ENCODE measurements around the gene EIF4G3.

Gene EIF4G3

DNA sequence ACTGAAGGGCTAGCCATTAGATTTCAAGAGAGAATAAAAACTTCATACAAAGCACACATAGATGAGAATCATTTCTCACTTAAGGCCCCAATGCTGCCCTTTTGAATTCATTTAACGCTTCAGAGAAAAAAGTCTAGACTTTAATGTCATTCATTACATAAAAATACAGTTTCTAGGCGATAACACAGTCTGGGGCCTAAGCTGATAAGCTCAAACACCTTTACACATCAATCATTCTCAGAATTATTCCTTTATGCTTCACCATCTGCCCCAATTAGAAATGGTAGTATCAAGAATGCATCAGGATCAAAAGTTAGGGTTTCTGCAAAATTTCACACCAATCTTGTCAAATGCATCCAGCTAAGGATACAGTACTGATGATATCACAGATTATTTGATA, 289.5 kb downstream of the EIF4G3 start:
- H3K4me3 Mint-ChIP-seq: no peak overlapping the region
- no peaks in the 10 kb centered on the region for H3K9me3 Mint-ChIP-seq
- H3K4me1 Mint-ChIP-seq: peaks cover 5% of the 10 kb centered on the region
- no peak overlapping the region for H3K27ac Mint-ChIP-seq
- TF ChIP-seq, protein P1, sequence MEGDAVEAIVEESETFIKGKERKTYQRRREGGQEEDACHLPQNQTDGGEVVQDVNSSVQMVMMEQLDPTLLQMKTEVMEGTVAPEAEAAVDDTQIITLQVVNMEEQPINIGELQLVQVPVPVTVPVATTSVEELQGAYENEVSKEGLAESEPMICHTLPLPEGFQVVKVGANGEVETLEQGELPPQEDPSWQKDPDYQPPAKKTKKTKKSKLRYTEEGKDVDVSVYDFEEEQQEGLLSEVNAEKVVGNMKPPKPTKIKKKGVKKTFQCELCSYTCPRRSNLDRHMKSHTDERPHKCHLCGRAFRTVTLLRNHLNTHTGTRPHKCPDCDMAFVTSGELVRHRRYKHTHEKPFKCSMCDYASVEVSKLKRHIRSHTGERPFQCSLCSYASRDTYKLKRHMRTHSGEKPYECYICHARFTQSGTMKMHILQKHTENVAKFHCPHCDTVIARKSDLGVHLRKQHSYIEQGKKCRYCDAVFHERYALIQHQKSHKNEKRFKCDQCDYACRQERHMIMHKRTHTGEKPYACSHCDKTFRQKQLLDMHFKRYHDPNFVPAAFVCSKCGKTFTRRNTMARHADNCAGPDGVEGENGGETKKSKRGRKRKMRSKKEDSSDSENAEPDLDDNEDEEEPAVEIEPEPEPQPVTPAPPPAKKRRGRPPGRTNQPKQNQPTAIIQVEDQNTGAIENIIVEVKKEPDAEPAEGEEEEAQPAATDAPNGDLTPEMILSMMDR (IDR thresholded peaks at IDR 0.05): no peak
- no peak for DNase-seq
- H3K36me3 Mint-ChIP-seq (ENCODE audit: low read depth): peaks cover 29% of the 10 kb centered on the region
- H3K27me3 Mint-ChIP-seq (ENCODE audit: low read depth, poor library complexity): no peaks in the 10 kb centered on the region

DNA sequence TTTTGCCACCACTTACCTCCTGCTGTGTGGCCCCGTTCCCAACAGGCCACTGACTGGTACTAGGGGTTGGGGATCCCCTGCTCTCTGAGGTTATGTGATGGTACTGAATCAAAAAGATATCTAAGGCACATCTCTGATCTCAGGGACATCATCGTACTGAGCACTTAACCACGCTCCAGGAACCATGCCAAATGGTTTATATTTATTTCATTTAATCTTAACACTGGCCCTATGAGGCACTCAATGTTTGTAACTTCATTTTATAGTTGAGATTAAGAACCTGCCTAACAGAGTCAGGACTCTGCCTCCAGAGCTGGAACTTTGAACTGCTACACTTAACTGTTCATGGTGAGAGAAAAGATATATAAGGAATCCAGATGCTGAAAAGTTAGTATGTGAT, 291.6 kb downstream of the EIF4G3 start:
- Mint-ChIP-seq H3K4me3 (no peak overlapping the region), H3K27ac (no peak overlapping the region), H3K9me3 (no peaks in the 10 kb centered on the region), H3K36me3 (ENCODE audit: low read depth) (peaks cover 39% of the 10 kb centered on the region), H3K4me1 (peaks cover 5% of the 10 kb centered on the region), H3K27me3 (ENCODE audit: low read depth, poor library complexity) (no peaks in the 10 kb centered on the region)
- no peak for DNase-seq
- TF ChIP-seq, protein P1 (IDR thresholded peaks at IDR 0.05): no peak

DNA sequence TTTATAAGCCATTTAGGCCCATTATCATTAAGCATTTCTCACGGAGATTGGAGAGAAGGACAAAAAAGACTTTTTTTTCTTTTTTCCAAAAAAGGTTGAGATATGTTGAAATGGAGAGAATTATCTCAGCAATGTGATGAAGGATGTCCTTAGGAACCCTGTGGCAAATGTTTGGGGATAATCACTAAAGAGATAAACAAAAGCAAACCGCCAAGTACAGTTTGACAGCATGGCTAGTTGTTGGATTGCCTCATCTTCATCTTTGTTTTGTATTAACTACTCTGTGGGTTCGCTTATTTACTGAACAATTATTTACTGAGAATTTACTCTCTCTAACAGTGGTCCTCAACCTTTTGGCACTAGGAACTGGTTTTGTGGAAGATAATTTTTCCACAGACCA, 292.2 kb downstream of the EIF4G3 start:
- Mint-ChIP-seq H3K4me3 (no peak overlapping the region), H3K27ac (no peak overlapping the region), H3K27me3 (ENCODE audit: low read depth, poor library complexity) (no peaks in the 10 kb centered on the region), H3K36me3 (ENCODE audit: low read depth) (peaks cover 43% of the 10 kb centered on the region), H3K9me3 (no peaks in the 10 kb centered on the region), H3K4me1 (peaks cover 5% of the 10 kb centered on the region)
- no peak for DNase-seq
- TF ChIP-seq, protein P1 (IDR thresholded peaks at IDR 0.05): no peak

DNA sequence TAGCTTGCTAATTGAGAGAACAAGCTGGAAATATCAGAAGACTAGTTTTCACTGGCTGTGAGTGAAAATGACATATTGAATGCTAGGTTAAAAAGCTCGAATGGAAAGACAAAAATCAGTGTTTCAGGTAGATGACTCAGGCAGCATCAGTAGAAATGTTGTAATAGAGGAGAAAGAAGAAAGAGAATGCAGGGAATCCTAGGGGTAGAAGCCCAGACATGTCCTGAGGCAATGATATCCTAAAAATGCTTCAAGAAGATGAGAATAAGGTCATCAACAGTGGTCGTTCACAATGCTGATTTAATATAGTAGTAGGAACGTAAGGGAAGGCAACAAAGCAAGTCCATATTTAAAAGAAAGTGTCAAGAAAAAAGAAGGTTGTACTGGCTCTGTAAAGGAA, 292.9 kb downstream of the EIF4G3 start:
- Mint-ChIP-seq H3K27me3 (ENCODE audit: low read depth, poor library complexity) (no peaks in the 10 kb centered on the region), H3K36me3 (ENCODE audit: low read depth) (peaks cover 48% of the 10 kb centered on the region), H3K4me3 (no peak overlapping the region), H3K27ac (peak overlapping the region; percentile 96), H3K9me3 (no peaks in the 10 kb centered on the region), H3K4me1 (peaks cover 5% of the 10 kb centered on the region)
- no peak for DNase-seq
- TF ChIP-seq, protein P1 (IDR thresholded peaks at IDR 0.05): no peak

DNA sequence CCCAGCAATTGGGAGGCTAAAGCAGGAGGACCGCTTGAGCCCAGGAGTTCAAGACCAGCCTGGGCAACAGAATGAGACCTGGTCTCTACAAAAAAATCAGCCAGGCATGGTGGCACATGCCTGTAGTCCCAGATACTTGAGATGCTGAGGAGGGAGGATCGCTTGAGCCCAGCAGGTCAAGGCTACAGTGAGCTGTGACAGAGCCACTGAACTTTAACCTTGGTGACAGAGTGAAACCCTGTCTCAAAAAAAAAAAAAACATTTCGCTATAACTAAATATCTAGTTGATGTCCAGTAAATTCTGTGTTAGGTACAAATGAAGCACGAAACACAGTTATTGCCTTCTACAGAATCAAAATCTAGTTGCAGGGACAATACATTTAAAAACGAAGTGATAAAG, 293.9 kb downstream of the EIF4G3 start:
- Mint-ChIP-seq H3K27ac (peak overlapping the region; percentile 96), H3K27me3 (ENCODE audit: low read depth, poor library complexity) (no peaks in the 10 kb centered on the region), H3K9me3 (no peaks in the 10 kb centered on the region), H3K4me3 (no peak overlapping the region), H3K4me1 (peaks cover 5% of the 10 kb centered on the region), H3K36me3 (ENCODE audit: low read depth) (peaks cover 55% of the 10 kb centered on the region)
- TF ChIP-seq, protein P1 (IDR thresholded peaks at IDR 0.05): no peak
- DNase-seq: no peak

GRCh38 chr1:20878799-20879198, 297.9 kb downstream of the EIF4G3 start:
- peaks cover 5% of the 10 kb centered on the region for H3K4me1 Mint-ChIP-seq
- peaks cover 55% of the 10 kb centered on the region for H3K36me3 Mint-ChIP-seq (ENCODE audit: low read depth)
- TF ChIP-seq, protein P1 (IDR thresholded peaks at IDR 0.05): no peak
- H3K4me3 Mint-ChIP-seq: no peak overlapping the region
- no peak for DNase-seq
- no peaks in the 10 kb centered on the region for H3K9me3 Mint-ChIP-seq
- H3K27me3 Mint-ChIP-seq (ENCODE audit: low read depth, poor library complexity): no peaks in the 10 kb centered on the region
- no peak overlapping the region for H3K27ac Mint-ChIP-seq

Data from nephron progenitor cell (in vitro differentiated cells).